Stimulated activated CD4-positive, alpha-beta T cell treated with anti-CD3 and anti-CD28 coated beads, TNF-alpha, amount 100 ng/mL, for 24 hours (primary cell): ENCODE data around the gene PHKA2.

ENCODE experiments used
- DNase-seq, 3 experiments: peaks; one replicate each; pipeline ENCODE4 v3.0.0-alpha.2; 2020; ENCODE audit warnings: low read depth in 3 of 3

Gene PHKA2

DNA sequence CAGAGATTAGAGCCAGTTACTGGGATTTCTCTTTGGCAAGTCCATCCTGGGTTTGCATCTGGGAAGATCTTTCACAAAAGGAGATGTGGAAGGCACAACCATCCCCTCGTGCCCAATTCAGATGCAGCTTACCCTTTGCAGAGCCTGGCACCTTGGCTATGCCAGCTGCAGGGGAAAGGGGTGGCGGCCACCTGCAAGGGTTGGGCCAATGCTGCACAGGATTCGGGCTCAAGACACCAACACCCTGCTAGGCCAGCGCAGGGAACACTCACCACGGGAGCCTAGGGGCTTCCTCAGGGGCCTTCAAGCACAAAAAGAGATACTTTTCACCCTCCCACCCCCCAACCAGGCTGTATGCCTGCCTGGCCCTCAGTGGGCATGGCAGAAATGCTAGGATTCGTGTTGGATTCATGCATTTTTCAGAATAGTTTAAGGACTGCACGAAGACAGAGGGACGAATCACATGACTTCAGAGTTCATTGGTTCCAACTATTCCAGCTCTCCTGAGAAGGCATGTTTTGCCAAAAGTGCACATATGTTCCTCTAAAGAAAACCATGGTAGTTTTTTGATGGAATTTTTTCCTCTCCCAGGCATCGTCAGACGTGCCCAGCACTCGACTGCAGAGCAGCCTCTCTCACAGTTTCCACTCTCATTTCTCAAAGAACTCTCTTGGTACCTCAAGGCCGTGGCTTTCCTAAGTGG is 94.4 kb downstream of the PHKA2 start:
- DNase-seq = no peak

DNA sequence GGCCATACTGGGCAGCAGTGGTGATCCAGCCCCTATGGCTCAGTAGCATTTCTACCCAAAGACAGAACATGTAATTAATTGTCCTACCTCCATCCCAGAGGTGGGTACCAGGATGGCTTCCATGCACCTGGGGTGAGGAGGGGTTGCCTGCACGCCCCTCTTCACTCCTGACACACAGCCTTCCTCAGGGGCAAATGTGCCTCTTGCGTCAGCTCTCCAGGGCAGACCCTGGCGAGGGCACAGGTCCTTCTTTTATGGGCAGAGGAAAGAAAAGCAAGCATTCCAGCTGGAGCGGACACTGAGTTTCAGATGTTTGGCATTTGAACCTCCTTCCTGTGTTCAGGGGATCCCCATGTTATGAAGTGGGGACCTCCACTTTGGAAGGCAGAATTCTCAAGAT is 95.6 kb downstream of the PHKA2 start:
- no peak for DNase-seq

DNA sequence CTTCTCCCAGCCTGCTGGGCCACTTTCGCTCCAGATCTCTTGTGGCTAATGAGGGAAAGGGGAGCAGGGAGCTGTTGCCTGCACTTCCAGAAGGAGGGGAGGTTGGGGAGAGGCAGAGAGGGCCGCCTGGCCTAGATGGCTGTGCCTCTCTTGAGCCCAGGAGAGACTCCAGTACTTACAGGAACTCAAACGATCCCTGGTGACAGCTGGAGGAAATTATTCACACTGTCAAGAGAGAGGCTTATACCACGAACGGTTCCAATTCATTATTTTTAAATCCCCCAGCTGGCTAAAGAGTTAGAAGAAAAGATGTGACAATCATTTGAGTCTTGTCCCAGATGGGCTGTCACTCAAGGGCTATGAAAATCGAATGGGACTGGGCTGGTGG is 96.1 kb downstream of the PHKA2 start:
- no peak for DNase-seq

DNA sequence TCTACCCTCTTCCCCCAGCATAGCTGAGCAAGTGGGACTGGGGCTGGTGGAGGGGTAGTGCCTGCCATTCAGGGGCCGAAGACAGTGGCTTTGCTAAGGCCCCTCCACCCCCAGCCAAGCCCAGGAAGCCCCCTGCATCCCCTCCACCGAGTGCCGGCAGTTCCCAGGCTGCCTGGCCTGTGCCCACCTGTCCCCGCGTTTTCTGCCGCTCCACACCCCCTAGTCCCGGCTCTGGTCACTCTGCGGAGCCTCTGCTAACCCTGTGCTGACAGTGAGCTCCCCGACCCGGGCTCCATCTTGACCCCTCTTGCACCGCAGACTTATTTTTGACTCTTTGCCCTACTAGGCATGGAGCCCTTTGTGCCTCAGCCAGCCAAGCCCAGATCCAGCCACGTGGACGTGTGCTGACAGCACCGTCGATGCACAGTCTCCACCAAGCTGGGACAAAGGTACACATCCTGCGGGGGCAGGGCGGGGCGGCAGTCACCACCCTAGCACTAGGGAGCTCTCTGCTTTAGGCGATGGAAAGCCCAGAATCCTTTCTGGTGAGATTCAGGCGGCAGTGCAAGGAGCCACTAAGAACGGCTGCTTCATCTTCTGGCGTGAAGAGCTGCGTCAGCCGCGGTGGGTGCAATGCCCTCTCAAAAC is 96.6 kb downstream of the PHKA2 start:
- DNase-seq = no peak

DNA sequence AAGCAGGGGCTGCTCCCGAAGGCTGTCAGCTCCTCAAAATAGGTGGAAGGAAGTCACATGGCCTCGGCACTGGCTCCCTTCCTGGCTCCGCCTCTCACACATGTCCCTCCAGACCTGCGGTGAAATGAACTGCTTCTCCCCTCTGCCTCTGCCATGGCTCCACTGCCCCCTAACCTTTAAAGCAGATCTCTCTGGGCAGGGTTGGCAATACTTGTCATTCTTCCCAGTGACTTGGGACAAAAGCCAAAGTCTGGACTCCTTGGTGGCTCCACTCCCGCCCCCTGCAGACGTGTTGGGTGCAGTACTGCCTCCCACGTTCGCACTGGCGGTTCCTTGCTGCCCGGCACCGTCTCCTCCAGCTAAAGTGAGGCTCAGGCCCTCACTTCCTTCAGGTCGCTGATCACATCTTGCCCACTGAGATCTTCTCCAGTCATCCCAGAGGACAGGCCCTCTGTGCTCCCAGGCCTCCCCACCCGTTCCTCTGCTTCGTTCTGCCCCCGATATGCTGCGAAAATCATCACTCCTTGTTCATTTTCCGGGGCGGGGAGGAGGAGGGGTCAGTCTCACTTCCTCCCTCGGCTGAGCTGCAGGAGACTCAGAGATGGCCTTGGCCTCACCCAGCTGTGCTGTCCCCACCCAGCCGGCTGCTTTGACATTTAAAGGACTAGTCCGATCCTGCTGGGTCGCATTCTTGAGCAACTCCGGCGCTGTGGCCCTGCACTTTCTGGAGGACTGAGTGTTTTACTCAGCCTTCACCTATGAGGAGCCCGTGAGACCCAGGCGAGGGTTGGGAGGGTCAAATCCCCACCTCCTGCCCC is 97.4 kb downstream of the PHKA2 start:
- peak in 1 of 3 experiments; percentile 50 for DNase-seq

GRCh38 chrX:18886005-18886343 is 97.9 kb downstream of the PHKA2 start:
- no peak for DNase-seq

GRCh38 chrX:18885328-18886004 is 98.4 kb downstream of the PHKA2 start:
- DNase-seq = no peak

- no peak for DNase-seq
These were observed 99.0 kb downstream of the PHKA2 start for GRCh38 chrX:18884916-18885315.

GRCh38 chrX:18883961-18884765 is 99.8 kb downstream of the PHKA2 start:
- no peak for DNase-seq

GRCh38 chrX:18883234-18883960 is 100.5 kb downstream of the PHKA2 start:
- no peak for DNase-seq

DNA sequence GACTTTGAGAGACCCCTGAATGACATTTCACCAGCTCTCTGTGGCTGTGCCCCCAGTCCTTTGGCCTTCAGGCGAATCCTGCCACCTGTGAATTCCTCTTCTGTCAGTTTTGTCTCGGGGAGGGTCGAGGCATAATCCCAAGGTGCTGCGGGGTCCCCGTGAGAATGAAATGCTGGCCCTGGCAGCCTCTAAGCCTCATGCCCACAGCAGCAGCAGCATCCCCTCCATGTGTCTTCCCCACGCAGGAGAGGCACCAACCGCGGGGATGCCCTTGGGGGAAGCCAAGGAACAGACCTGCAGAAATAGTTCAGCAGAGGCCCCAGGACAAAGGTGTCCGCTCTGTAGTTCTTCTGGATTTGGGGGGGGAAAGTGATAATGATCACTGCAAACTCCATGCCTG is 104.8 kb downstream of the PHKA2 start:
- no peak for DNase-seq

- DNase-seq = no peak
These were observed 106.4 kb downstream of the PHKA2 start for GRCh38 chrX:18877469-18877868.

DNA sequence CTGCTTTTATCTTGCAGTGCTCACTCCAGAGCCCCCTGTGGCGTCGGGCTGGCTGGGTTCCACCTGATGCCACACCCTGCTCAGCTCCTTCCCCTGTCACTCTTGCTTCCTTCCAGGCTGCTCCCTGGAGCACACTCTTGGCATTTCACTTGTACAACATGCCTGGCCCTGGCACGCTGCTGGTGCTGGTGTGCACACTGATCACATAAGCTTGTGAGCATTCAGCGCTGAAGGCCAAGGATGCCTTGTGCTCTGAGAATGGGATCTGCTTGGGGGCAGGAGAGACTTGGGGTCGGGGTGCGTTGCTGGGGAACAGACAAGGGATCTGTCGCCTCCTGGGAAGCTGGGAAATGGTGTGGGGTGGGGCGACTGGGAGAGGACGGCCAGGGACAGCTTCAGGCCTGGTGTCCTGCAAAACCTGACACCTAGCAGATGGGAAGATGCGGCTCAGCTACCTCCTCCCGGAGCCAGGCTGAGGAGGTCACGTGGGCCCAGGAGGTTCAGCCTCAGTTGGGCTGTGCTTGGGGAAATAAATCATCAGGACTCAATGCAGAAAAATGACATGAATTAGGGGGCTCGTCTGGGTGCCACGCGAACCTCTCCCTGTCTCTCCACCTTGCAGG is 108.5 kb downstream of the PHKA2 start:
- no peak for DNase-seq

GRCh38 chrX:18874560-18875255 is 109.2 kb downstream of the PHKA2 start:
- DNase-seq = no peak

DNA sequence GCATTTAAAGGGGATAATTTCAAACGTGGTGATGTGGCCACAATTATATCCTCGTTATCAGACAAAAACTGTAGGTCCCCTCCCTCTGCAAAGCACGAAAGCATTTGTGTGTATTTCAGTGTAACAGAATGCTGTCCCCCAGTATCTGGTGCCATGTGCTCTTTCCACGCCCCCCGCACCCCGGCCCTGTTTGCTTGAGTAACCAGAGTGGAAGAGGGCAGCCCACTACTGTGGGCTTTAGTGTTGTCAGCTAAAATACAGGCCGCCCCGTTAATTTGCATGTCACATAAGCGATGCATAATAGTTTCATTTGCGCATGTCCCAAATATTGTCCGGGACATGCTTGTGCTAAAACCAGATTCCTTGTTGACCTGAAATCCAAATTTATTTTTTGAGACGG is 110.1 kb downstream of the PHKA2 start:
- DNase-seq = no peak

- DNase-seq = peak in 1 of 3 experiments; percentile 22
These were observed 110.6 kb downstream of the PHKA2 start for GRCh38 chrX:18873189-18873791.

DNA sequence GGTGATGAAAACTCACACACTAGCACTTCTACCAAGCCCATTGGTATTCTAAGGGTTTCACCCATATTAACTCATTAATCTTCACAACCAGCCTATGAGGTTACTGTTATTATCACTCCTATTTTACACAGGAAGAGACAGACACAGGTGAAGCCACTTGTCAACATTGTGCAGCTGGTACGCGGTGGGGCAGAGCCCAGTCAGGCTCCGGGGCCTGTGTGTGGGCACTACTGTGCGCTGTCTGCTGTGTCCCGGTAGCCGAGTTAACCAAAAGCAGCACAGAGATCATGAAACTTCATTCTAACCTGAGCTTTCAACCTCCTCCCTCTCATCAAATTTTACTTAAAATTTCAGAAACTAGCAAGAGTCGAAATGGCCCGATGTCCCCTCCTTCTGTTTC is 111.3 kb downstream of the PHKA2 start:
- DNase-seq = no peak

DNA sequence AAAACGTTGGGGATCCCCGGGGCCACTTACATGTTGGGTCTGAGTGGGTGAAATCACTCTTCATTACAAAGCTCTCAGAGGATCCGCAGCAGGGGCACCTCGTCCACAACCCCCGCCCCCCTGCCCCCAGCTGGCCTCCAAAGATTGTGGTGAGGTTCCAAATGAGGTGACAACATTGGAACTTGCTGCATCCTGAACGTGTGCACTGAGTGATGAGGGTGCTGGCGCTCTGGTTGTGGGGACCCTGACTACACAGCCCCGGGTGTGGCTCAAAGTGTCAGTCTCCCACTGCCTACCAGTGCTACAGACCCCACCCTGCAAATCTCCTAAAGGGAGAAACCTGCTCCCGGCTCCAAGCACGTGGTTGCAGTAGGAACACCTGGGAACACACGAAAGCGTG is 111.9 kb downstream of the PHKA2 start:
- DNase-seq = no peak

DNA sequence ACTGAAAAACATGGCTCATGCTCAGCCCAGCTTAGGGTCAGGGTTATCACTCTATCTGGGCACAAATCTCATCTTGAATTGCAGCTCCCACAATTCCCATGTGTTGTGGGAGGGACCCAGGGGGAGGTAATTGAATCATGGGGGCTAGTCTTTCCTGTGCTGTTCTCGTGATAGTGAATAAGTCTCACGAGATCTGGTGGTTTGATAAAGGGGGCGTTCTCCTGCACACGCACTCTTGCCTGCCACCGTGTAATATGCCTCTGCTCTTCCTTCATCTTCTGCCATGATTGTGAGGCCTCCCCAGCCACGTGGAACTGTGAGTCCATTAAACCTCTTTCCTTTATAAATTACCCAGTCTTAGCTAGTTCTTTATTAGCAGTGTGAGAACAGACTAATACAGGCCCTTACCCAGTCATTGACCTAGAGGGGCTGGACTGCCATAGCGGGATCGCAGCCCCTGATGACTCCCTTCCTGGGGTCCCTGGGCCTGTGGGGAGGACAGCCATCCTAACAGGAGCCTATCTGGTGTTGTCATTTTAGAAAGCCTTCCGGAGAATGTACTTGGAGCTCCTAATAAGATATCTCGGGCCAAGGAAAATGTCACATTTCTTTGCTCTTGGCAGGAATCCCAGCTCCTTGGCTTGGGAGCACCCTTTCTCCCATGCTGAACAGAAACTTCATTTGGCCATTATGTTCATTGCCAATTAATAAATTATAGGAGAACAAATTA is 112.6 kb downstream of the PHKA2 start:
- no peak for DNase-seq
